Measurements from ENCODE around the gene KAZN.

Gene KAZN

DNA sequence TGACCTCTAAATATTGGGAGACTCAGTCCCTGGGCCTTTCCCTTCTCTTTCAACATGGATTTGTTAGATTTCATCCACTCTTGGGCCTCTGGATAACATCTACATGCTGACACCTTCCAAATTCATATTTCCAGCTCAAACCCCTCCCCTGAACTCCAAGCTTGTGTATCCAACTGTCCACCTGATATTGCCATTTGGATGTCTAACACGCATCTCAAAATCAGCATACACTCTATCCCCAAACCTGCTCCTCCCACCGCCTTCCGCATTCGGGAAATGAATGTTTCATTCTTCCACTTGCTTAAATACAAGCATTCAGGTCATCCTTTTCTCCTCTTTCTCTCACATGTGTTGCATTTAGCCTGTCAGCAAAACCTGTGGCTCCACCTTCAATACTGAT, 17.5 kb upstream of the KAZN start:
- TF ChIP-seq FOXM1 (IDR thresholded peaks at IDR 0.05; ENCODE audit: borderline replicate concordance) (no peak), LEF1 (IDR thresholded peaks at IDR 0.05; ENCODE audit: borderline replicate concordance) (no peak)
- CTCF ChIA-PET = no interaction called here
- no peak for DNase-seq (ENCODE audit: extremely low spot score)
- POLR2A ChIA-PET = no interaction called here

DNA sequence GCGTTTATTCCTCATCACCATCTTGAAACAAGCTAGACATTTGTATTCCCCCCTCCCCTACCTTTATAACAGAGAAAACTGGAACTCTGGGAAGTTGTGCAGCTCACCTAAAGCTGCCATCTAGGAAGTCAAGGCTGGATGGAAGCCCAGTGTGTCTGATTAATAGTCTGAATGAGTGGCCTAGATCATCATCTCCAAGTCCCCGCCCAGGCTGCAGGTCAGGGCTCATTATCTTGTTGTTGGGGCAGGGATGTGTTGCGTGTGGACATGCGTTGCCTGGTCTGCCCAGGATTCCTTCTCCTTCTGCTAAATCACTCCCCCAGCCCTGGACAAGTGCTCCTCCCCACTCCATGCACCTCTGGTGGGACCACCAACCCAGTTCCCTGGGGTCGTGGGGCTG, 14.7 kb upstream of the KAZN start:
- ChIA-PET POLR2A (no interaction called here), CTCF (interaction anchor here (0.6 kb wide), 1 partner anchor 14 kb away, joined by 3 read pairs; no protein-coding TSS in a partner anchor)
- no peak for TF ChIP-seq TARDBP (IDR thresholded peaks at IDR 0.05)
- no peak for DNase-seq (ENCODE audit: extremely low spot score)

DNA sequence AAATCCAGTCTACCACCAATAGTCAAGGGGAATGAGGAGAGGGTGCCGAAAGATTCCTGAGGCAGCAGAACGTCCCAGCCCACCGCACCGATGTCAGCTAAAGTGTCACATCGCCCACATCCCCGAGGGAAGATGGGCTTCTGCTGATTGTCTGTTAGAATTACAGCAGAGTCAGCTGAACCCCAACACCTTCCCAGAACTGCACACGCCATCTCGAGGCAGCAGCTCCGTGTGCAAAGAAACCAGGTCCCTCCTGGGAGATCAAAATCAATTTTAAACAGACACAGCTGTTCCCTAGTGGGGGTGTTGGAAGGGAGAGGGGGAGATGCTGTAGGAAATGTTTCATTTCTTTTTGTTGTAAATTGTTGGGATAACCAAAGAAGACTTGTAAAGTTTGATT, 12.8 kb upstream of the KAZN start:
- POLR2A ChIA-PET = no interaction called here
- TF ChIP-seq ARNT (IDR thresholded peaks at IDR 0.05) = no peak
- TF ChIP-seq, protein P1, sequence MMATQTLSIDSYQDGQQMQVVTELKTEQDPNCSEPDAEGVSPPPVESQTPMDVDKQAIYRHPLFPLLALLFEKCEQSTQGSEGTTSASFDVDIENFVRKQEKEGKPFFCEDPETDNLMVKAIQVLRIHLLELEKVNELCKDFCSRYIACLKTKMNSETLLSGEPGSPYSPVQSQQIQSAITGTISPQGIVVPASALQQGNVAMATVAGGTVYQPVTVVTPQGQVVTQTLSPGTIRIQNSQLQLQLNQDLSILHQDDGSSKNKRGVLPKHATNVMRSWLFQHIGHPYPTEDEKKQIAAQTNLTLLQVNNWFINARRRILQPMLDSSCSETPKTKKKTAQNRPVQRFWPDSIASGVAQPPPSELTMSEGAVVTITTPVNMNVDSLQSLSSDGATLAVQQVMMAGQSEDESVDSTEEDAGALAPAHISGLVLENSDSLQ (IDR thresholded peaks at IDR 0.05) = no peak
- no peak for TF ChIP-seq ZNF384 (IDR thresholded peaks at IDR 0.05)
- TF ChIP-seq L3MBTL2 (conservative IDR thresholded peaks at IDR 0.05) = no peak
- no peak for TF ChIP-seq SUZ12 (IDR thresholded peaks at IDR 0.05)
- no peak for TF ChIP-seq FOXK2 (IDR thresholded peaks at IDR 0.05)
- no peak for TF ChIP-seq SP1 (IDR thresholded peaks at IDR 0.05)
- TF ChIP-seq CTBP1 (IDR thresholded peaks at IDR 0.05; ENCODE audit: borderline replicate concordance) = no peak
- TF ChIP-seq LEF1 (IDR thresholded peaks at IDR 0.05; ENCODE audit: borderline replicate concordance) = no peak
- TF ChIP-seq ELF4 (IDR thresholded peaks at IDR 0.05) = no peak
- no peak for TF ChIP-seq TARDBP (IDR thresholded peaks at IDR 0.05)
- no peak for TF ChIP-seq BHLHE40 (IDR thresholded peaks at IDR 0.05; ENCODE audit: borderline replicate concordance)
- TF ChIP-seq HDGF (IDR thresholded peaks at IDR 0.05; ENCODE audit: borderline replicate concordance) = no peak
- no peak for TF ChIP-seq FOXA1 (IDR thresholded peaks at IDR 0.05)
- no peak for TF ChIP-seq FOXM1 (IDR thresholded peaks at IDR 0.05; ENCODE audit: borderline replicate concordance)
- TF ChIP-seq NFRKB (IDR thresholded peaks at IDR 0.05) = no peak
- CTCF ChIA-PET = no interaction called here
- no peak for DNase-seq (ENCODE audit: extremely low spot score)

DNA sequence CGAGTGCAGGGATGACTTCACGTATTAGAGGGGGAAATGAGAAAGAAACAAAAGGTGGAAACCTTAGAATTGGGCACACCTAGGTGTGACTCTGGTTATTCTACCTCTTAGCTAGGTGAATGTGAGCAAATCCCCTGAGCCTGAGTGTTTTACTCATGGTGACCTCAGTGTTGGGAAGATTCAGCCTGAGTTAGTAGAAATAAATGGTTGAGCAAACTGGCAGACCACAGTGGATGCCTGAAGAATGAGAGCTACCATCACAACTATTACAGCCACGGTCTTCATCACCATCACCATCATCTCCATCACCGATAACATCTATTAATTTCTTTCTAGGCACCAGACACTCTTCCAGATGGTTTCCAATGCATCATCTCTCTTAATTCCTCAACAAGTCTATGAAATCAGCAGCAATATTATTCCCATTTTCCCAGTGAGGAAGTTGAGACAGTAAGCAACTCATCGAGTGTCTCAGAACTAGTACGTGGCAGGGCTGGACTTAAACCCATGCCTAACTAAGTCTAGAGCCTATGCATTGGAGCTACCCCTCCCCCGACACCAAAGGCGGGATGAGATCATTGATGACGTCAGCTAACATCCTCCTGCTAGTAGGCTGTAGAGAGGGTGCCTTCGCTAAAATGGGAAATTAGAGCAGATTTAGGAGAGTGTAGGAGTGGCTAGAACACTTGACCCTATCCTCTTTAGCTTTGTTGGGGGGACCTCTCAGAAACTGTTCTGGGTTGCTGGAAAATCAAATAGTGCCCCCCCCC, 7.9 kb upstream of the KAZN start:
- ChIA-PET POLR2A (interaction anchor here (1.4 kb wide), 1 partner anchor 9 kb away, joined by 3 read pairs; no protein-coding TSS in a partner anchor), CTCF (interaction anchor here (0.9 kb wide), 1 partner anchor 456 kb away, joined by 3 read pairs; no protein-coding TSS in a partner anchor)
- TF ChIP-seq TARDBP (IDR thresholded peaks at IDR 0.05) = no peak
- no peak for TF ChIP-seq ELF4 (IDR thresholded peaks at IDR 0.05)
- no peak for TF ChIP-seq BHLHE40 (IDR thresholded peaks at IDR 0.05; ENCODE audit: borderline replicate concordance)
- no peak for TF ChIP-seq SUZ12 (IDR thresholded peaks at IDR 0.05)
- TF ChIP-seq FOXA1 (IDR thresholded peaks at IDR 0.05) = no peak
- peak; percentile 43 for DNase-seq (ENCODE audit: extremely low spot score)

DNA sequence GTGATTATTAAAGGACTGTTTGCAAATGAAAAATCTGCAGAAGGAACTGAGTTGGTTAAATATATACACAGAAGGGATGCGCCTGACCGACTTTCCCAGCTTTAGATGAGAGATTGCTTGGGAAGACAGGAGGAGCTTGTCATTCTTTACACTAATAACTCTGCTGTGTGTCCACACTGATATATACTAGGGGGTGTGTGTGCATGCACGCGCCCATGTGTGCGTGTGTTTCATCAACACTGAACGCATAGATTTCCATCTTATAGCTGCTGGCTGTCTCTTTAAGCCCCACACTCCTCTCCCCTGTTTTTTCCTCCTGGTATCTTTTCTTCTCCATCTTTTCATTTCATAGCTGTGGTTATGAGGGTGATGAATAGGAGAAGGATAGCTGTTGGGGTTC, 6.9 kb upstream of the KAZN start:
- TF ChIP-seq, protein P1 (IDR thresholded peaks at IDR 0.05) = no peak
- TF ChIP-seq LEF1 (IDR thresholded peaks at IDR 0.05; ENCODE audit: borderline replicate concordance) = no peak
- CTCF ChIA-PET = no interaction called here
- POLR2A ChIA-PET = interaction anchor here (1.4 kb wide), 1 partner anchor 8 kb away, joined by 3 read pairs; no protein-coding TSS in a partner anchor
- DNase-seq (ENCODE audit: extremely low spot score) = no peak

DNA sequence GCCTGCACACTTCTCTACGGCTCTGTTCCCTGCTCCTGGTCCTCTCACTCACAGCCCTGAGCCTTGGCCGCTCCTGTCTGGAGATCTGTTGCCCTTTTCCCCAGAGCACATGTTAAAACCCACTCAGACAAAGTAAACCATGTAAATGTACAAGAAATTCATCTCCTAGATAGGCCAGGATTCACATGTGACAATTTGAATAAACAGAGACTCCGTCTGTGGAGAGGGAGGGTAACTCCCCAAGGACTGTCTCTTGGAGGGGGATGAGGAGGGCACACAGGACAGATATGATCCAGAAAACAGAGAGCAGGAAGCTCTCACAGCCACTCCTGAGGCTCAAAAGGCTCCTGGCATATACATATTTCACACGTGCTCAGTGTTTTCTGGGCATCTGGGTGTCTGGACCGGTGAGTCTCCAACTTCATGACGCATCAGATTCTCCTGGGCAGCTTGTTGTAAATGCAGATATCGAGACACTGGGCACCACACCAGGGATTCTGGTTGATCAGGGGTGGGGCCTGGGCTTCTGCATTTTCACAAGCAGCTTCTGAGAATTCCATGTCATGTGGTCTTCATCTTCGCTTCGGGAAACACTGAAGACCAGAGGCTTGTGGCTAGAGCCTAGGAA, 6.4 kb upstream of the KAZN start:
- ChIA-PET POLR2A (no interaction called here), CTCF (no interaction called here)

More for the DNA sequence above, 6.4 kb upstream of the KAZN start:
- TF ChIP-seq TARDBP (IDR thresholded peaks at IDR 0.05) (no peak), ZNF384 (IDR thresholded peaks at IDR 0.05) (no peak), ARNT (IDR thresholded peaks at IDR 0.05) (no peak), SP1 (IDR thresholded peaks at IDR 0.05) (no peak), FOXM1 (IDR thresholded peaks at IDR 0.05; ENCODE audit: borderline replicate concordance) (no peak), L3MBTL2 (conservative IDR thresholded peaks at IDR 0.05) (no peak), HDGF (IDR thresholded peaks at IDR 0.05; ENCODE audit: borderline replicate concordance) (no peak), ELF4 (IDR thresholded peaks at IDR 0.05) (no peak), FOXA1 (IDR thresholded peaks at IDR 0.05) (no peak), CTBP1 (IDR thresholded peaks at IDR 0.05; ENCODE audit: borderline replicate concordance) (no peak), FOXK2 (IDR thresholded peaks at IDR 0.05) (no peak), SUZ12 (IDR thresholded peaks at IDR 0.05) (no peak), NFRKB (IDR thresholded peaks at IDR 0.05) (no peak), BHLHE40 (IDR thresholded peaks at IDR 0.05; ENCODE audit: borderline replicate concordance) (no peak), LEF1 (IDR thresholded peaks at IDR 0.05; ENCODE audit: borderline replicate concordance) (no peak)
- TF ChIP-seq, protein P1 (IDR thresholded peaks at IDR 0.05) = no peak
- no peak for DNase-seq (ENCODE audit: extremely low spot score)

Data from HEK293T (cell line).